T47D (cell line): ENCODE data around the gene NDUFAF2.

Experiments
- DNase-seq, 2 experiments: peaks; one replicate each; pipeline versions ENCODE4 v3.0.0 to v3.0.0-alpha.2; 2011 to 2012; ENCODE audit warnings: low read depth in 1 of 2, low spot score in 1 of 2
- JUND ChIP-seq: IDR thresholded peaks from 2 replicates; pipeline ENCODE4 v1.6.1; 2012; ENCODE audit warnings: low read depth
- in situ Hi-C: cut with HindIII; loops from 2 replicates; pipeline ENCODE4 v1.10.0; 2016; ENCODE audit warnings: low sequenced_read_pairs, low pct_unique_long_range_greater_than_20kb

The NDUFAF2 gene, protein sequence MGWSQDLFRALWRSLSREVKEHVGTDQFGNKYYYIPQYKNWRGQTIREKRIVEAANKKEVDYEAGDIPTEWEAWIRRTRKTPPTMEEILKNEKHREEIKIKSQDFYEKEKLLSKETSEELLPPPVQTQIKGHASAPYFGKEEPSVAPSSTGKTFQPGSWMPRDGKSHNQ

DNA sequence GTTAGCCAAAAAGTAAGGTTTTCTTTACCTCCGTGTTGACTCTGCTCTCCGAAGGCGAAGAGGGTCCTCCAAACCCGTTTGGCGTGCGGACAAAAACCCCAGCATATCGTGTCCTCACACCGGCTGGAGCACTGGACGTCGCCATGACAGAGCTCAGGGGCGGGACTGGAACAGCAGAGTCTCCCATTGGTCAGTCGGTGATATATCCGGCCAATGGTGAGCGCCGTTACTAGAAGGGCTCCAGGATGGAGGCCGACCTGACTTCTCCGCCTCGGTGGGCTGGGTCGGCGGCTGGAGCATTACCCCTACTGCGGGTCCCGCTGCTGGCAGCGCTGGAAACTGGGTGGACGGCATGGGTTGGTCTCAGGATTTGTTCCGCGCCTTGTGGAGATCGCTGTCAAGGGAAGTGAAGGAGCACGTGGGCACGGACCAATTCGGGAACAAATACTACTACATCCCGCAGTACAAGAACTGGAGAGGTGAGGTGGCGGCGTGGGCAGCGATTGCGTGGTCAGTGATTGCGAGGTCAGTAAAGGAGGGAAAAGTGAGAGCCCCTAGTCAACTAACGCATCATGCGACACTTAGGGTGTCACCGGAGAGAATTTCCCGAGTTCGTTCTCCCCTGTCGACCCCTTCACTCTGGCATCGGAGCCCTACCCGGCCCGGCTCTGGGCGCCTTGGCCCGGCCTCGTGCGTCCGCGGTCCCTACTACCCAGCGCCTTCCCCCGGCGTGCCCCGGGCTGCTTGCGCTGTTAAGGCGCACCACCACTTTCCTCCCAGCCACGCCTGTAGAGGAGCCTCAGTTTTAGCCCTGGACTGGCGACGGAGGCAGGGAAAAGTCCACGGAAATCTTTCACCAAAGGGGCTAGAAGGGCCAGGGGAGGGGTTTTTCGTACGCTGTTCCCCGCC is at the start of gene NDUFAF2, which contains the start of gene ERCC8:
Gene NDUFAF2 (plus strand): TSS at position 302 of the 909 bp plus-strand sequence. CDS start 51 bp downstream, at position 353.
Gene ERCC8 (minus strand): TSS at position 167 of the 909 bp plus-strand sequence. CDS start 62 bp downstream, at position 105.
- no peak for TF ChIP-seq JUND
- peak; percentile 94 to 97 for DNase-seq
- in situ Hi-C loops: no loop called here

DNA sequence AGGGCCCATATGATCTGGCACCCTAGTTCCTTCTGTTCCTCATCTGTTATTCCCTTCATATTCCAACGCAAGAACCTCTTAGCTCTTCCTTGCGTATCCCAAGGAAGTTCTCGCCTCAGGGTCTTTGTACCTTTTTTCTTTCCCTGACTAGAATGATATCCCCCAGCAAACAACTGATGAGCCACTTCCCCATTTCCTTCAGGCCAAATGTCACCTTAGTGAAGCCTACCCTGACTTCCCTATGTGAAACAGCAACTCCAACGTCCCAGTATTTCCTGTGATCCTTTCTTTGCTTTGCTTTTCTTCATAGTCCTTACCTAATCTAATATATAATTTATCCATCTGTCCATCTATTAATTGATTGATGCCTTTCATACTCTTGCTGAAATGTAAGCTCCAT is 48.0 kb upstream of the NDUFAF2 start:
- no peak for TF ChIP-seq JUND
- in situ Hi-C loops: no loop called here
- no peak for DNase-seq

DNA sequence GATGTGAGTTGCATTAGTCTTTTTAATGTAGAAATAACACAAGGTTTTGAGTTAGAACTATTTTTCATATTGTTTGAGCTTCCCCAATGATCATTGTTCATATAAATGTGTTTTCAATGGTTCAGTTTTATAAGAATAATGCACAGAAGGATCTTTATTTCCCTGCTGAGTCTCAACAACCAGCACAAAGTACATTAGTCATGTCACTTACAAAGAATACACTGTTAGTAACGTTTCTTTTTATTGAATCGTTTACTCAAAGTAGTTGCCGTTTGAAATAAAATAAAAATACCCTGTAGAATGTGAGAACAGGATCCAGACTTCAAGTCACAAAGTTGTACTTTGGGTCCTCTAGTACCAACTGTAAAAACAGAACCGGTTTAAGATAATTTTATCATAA is 41.6 kb upstream of the NDUFAF2 start:
- TF ChIP-seq JUND: no peak
- in situ Hi-C loops: no loop called here
- DNase-seq: no peak

DNA sequence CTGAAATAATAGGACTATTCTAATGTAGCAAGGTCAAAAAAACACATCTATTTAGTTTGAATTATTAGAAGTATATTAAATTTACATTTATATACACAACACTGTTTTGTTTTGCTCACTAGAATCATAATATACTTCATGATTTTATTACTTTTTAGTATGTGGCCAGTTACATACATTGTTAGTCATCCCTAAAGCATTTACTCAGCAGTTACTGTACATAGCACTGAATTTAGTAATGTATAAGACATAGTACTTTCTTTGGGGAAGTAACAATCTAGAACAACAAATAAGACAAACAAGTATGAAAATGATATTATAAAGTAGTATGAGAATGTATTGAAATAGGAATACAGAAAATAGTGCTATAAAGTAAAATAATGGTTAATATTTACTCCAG is 28.4 kb upstream of the NDUFAF2 start:
- DNase-seq: no peak
- in situ Hi-C loops: no loop called here
- TF ChIP-seq JUND: no peak

DNA sequence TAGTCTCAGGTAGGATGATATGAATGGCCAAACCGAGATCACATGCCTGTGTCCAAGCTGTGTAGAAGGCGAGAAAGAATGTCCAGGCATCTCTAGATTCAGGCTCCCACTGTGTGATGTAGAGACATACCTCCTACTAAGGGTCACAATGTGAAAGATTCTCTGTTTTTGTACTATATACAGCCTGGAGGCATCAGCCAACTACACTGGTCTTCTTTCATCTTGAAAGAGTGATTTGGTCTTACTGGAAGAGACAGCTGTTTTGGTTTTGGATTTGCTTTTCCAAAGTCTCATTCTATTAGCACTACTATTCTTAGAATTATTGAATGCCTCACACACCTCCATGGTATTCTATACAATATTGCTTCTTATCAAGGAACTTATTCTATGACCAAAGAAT is 26.5 kb upstream of the NDUFAF2 start:
- in situ Hi-C loops: no loop called here
- no peak for DNase-seq
- TF ChIP-seq JUND: no peak

DNA sequence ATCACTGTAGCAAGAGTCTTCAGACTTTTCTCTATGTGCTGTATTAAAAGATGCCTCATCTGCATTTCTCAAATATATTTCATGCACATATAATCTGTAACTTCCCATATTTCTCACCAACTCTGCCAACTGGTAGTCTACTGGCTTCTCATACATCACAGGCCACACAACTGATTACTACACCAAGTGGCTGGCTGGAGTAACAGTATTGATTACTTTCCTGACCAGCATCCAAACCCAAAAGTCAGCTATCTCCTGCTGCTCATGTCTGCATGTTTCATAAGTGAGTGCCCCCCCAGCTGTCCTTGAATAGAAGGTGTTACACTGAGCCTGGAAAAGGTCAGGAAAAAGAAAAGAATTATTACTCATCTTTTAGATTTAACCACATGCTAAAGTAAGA is 17.6 kb upstream of the NDUFAF2 start:
- in situ Hi-C loops: no loop called here
- no peak for DNase-seq
- TF ChIP-seq JUND: no peak

DNA sequence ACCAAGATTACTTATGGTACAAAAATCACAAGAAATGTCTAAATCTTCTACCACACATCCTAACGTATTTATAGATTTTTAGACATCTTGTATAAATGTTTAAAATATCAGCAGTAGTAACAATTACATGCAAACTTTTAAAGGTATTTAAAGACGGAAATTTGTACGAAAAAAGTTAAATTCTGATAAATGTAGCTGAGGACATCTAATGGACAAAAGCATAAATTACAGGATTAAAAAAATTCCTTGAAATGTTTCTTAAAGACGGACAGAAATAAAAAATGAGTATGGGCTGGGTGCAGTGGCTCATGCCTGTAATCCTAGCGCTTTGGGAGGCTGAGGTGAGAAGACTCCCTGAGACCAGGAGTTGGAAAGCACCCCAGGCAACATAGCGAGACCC is 16.0 kb upstream of the NDUFAF2 start:
- in situ Hi-C loops: no loop called here
- no peak for DNase-seq
- no peak for TF ChIP-seq JUND

DNA sequence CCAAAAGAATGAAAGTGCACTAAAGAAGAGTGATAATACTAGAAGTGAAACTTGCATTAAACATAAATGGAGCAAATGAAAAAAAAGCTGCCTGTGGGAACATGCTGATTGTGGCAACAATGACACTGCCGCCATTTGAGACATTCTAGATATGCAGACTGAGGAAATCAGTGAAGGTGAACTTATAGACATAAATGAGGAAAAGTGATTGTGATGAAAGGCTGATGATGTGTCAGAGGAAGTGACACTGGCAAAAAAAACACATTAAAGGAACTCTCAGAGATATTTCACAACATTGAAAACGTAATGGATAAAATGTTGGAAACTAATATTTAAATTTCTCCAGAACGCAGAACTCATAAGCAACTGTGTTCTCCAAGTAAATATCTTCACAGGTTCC is 1.4 kb upstream of the NDUFAF2 start:
- no peak for TF ChIP-seq JUND
- DNase-seq: no peak
- in situ Hi-C loops: no loop called here

DNA sequence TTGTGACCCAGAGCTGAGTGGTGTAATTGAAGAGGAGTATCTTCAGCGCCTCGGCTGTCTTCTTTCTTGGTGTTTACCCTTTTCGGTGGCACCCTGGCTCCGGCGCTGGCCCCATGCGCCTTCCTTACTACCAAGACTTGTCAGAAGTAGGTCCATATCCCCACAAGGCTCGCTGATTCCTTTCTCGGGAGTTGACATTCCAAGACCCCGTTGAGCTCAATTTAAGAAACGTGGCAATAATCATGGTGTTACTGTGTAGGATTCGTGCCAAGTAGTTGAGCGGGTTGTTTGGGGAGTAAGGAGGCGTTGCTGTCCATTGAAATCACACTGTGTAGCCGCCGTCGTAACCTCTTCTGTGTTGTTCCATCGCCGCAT is 795 bp downstream of the NDUFAF2 start:
- DNase-seq: peak; percentile 29 to 61
- TF ChIP-seq JUND: no peak
- in situ Hi-C loops: no loop called here

DNA sequence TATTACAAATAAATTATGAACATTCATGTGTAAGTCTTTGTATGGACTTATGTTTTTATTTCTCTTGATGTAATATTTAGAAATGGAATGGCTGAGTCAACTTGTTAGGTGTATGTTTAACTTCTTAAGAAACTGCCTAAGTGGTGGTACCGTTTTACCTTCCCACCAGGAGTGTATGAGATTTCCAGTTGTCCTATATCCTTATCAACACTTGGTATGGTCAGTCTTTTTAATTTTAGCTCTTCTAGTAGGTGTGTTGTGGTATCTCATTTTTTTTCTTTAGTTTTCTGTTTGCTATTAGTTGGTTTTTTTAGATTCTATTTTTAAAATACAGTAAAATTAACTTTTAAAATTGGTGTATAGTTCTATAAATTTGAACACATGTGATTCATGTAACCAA is 3.7 kb downstream of the NDUFAF2 start:
- TF ChIP-seq JUND: no peak
- no peak for DNase-seq
- in situ Hi-C loops: no loop called here

DNA sequence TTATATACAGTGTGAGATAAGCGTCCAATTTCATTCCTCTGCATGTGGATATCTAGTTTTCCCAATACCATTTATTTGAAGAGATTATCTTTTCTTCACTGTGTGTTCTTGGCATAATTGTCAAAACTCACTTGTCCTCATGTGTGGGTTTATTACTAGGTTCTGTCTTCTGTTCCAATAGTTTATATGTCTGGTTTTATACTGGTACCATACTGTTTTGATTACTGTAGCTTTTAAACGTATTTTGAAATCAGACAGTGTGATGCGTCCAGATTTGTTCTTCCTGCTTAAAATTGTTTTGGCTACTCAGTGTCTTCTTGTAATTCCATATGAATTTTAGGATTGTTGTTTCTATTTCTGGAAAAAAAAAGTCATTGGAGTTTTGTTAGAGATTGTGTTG is 10.2 kb downstream of the NDUFAF2 start:
- TF ChIP-seq JUND: no peak
- in situ Hi-C loops: no loop called here
- no peak for DNase-seq

DNA sequence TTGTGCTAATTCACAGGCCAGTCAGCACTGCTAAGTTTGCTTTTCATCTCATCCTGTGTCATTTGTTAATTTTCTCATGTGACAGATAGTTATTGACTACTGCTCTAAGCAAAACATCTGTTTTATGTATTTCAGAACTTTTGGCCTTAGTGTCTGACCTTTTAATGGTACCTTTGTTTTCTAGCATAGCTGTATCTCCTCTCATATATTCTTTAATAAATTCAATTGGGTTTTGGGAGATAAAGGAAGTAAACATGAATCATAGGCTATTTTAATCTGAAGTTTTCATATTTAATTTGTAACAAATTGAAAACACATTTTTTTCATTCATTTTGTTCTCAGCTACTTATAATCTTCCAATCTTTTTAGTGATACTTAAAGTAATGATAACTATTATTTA is 13.1 kb downstream of the NDUFAF2 start:
- in situ Hi-C loops: no loop called here
- no peak for TF ChIP-seq JUND
- no peak for DNase-seq

DNA sequence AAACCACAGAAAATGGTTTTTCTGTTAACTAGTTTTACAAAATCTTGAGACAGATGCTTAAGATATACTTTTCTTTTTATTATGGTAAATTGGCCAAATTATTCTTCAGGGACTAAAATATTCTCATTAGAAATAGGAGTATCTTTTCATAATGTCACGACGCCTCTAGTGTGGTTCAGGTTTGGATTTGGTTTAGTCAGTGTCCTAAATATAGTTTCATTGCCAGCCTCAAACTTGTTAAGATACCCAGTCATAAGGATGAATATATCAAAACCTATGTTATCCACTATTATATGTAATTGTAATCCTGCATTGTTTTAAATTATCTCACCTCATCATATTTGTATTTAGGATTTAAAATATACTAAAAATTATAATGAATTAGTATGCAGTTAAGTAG is 13.7 kb downstream of the NDUFAF2 start:
- no peak for DNase-seq
- no peak for TF ChIP-seq JUND
- in situ Hi-C loops: no loop called here
